Measurements from ENCODE around the gene SLC6A3.
"Not testable (repeated sequence)": the region's sequence is repeated elsewhere in the genome, so short reads cannot be mapped to it uniquely, and the experiment has no call there.

Gene SLC6A3

DNA sequence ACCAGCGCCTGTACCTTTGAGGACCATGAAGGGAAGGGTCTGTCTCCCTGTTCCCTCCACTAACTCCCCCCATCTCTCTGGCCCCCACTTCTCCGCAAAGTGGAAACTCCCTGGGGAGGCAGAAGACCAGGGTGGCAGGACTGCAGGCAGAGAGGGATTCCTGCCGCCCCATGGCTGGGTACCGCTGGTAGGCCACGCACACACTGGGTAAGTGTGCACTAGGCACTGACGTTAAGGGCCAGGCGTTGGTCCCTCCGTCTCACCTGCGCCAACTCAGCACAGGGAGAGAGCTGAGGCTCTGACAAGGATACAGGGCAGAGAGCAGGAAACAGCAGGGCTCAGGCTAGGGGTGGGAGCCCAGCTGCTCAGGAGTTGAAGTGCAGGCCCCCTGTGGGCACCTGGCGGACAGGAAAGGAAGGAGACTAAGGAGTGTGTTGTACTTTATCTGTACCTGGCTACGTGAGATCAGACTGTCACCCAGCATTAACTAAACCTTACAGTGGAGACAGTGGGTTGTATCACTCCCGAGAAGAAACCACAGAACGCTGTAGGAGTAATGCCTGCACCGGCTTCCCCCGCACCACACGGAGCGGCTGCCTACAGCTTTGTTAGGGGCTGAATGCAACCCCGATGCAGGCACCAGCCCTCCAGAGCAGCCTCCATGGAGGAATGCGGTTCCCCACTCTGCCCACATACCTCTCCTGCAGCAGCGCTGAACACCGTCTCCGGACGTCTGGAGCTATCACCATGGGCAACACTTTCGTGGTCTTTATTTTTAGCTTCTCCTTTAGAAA, 66.2 kb downstream of the SLC6A3 start:
- no peak for DNase-seq (ENCODE audit: low read depth, low spot score)

DNA sequence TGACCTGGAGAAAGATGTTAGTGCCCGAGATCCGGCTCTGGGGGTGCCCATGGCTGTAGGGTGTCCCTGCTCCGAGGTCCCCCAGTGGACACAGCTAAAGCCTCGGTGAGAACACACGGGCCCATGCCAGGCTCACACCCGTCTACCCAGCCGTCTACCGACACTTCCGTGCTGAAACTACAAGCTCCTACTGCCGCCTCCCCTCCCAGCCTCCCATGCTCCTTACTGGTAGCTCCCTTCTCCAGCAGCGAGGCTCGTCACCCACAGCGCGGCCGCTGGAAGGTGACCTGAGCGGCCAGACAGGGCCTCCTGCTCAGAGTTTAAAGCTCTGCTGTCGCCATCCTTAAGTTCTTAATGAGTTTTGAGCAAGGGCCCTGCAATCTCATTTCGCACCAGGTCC, 67.1 kb downstream of the SLC6A3 start:
- DNase-seq (ENCODE audit: low read depth, low spot score) = no peak
- H3K27ac ChIP-seq = no peak overlapping the region

More for the DNA sequence above, 66.2 kb downstream of the SLC6A3 start:
- no peak overlapping the region for H3K27ac ChIP-seq

DNA sequence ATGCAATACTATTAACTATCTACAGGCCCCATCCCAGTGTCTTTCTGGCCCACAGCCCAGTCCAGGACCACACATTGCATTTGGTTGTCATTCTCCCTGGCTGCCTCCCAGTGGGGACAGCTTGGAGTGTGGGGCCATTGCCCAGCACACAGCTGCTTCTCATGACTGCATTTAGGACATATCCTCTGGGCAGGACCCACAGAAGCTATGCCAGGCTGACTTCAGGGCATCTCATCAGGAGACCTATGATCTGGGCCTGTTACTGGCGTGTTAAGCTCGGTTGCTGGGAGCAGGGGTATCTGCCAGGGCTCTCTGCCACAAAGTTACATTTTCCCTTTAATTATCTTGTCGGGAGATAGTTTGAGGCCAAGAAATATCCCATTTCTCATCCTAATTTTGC, 68.3 kb downstream of the SLC6A3 start:
- H3K27ac ChIP-seq = no peak overlapping the region
- DNase-seq (ENCODE audit: low read depth, low spot score) = no peak

DNA sequence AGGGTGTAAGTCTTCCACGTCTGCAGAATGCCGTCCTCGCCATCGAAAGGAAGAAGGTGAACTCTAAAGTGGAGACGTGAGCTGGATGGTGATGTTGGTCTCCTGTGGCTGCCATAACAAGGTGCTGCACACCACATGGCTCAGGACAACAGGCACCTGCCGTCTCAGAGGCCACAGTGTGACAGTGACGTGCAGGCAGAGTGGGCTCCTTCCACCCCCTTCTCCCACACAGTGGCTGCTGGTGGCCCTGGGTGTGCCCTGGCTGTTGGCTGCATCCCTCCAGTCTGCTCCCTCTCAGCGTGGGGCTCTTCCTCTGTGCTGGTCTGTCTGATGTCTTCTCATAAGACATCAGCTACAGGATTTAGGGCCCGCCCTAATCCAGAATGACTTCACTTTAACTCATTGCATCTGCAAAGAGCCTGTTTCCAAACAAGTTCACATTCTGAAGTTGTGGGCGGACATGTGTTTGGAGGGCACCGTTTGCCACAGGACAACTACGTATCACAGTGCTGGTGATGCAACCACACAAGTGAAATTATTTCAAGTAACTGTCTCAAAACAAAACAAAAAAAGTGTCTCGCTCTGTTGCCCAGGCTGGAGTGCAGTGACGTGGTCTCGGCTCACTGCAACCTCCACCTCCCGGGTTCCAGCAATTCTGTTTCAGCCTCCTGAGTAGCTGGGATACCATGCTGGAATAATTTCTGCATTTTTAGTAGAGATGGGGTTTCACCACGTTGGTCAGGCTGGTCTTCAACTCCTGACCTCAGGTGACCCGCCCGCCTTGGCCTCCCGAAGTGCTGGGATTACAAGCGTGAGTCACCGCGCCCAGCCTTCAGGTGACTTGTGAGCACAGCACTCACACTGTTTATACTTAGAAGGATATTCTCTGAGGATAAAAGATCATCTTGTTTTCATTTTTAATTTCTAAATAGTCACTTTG, 69.1 kb downstream of the SLC6A3 start:
- no peak overlapping the region for H3K27ac ChIP-seq
- DNase-seq (ENCODE audit: low read depth, low spot score) = no peak

DNA sequence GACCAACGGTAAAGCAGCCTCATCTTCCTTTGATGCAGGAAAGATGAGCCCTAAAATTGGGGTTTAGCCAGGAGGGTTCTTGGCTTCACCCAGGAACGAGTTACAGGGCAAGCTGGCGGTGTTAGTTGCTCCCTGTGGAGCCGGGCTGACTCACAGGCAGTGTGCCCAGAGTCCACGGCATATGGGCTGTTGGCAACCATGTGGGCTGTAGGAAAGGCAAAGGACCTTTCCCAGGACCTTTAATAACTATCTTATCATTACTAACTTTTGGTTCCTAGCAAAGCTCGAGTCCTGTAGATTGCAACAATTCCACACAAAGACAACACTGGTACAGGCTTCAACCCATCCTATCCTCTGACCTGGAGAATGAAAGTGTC, 70.6 kb downstream of the SLC6A3 start:
- DNase-seq (ENCODE audit: low read depth, low spot score) = no peak
- no peak overlapping the region for H3K27ac ChIP-seq

DNA sequence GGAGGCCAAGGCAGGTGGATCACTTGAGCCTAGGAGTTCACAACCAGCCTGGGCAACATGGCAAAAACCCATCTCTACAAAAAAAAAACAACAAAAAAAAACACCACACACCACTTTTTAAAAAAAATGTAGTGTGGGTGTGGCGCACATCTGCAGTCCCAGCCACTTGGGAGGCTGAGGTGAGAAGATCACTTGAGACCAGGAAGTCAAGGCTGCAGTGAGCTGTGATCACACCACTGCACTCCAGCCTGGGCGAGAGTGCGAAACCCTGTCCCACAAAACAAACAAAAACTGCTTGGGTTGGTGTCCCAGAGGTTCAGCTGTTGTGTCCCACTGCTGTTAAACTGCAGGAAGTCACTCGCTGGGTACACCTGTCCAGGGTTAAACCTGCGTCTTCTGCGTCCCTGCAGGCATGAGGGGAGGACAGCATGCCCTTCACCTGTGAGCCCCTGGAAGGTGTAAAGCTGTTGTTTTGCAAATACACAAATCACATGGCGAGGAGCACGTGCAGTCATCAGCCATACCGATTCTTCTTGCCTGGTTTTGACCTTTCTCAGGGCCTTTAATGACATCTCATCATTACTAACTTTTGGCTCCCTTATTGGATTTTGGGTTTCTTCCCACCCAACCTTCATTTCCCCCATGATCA, 71.1 kb downstream of the SLC6A3 start:
- H3K27ac ChIP-seq = no peak overlapping the region
- DNase-seq (ENCODE audit: low read depth, low spot score) = no peak

DNA sequence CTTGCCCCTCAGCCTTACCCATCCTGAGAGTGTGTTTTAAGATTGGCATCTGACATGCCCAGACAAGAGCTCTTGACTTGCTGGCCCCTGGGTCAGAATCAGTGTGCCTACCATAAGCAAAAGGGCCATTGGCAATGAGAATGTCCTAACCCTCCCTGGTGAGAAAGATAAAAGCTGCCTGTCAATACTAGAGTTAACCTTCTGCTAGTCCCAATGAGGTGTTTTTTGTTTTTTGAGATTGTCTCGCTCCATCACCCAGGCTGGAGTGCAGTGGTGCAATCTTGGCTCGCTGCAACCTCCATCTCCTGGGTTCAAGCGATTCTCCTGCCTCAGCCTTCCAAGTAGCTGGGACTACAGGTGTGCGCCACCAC, 73.3 kb downstream of the SLC6A3 start:
- H3K27ac ChIP-seq; DNase-seq (ENCODE audit: low read depth, low spot score): not testable (repeated sequence)

DNA sequence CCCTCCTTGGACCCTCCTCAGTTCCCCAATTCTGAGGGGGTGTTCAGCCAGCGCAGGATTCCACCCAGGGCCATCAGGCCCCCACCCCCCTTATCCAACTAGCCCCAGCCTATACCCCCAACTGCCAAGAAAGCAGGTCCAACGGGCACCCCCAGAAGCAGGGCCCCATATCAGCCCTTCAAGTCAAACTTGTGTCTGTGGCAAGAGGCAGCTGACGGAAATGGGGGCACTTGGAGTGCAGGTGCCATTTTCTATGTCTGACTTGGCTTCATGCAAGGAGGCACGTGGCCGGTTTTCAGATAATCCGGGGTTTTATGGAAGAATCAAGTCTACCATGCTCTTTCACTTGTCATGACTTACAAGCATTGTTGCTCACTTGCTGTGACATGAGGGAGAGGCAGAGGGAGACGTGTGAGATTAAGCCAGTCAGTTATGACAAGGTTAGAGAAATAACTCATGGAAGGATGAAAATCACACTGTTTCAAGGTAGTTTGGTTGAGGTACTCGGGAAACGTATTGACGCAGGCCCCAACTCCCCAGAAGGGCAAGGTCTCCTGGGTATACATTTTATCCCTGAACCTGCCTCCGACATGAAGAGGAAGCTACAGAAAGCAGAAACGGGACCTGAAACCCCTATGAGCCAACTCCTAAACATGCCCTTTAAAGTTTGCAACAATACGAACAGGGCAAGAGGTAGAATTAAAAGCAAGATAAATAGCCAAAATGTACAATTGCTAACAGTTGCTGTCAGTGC, 73.8 kb downstream of the SLC6A3 start:
- H3K27ac ChIP-seq = no peak overlapping the region
- no peak for DNase-seq (ENCODE audit: low read depth, low spot score)

DNA sequence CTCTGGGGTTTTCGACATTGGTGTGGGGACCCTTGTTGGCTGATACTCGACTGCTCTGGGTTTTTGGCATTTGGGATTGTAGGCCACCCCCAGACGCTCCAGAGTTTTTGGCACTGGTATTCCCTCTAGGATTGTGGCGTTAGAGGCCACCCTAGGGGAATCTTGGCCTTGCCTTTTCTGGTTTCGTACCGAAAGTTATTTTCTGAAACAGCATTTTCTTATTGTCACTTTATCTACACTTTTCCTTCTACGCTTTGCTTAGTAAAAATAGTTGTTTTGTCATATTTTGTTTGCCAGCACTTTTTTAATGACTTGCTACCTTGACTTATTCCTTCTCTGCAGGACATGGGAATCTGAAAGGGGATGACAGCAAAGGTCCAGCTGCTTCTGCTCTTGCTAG, 75.2 kb downstream of the SLC6A3 start:
- H3K27ac ChIP-seq = no peak overlapping the region
- DNase-seq (ENCODE audit: low read depth, low spot score) = no peak

DNA sequence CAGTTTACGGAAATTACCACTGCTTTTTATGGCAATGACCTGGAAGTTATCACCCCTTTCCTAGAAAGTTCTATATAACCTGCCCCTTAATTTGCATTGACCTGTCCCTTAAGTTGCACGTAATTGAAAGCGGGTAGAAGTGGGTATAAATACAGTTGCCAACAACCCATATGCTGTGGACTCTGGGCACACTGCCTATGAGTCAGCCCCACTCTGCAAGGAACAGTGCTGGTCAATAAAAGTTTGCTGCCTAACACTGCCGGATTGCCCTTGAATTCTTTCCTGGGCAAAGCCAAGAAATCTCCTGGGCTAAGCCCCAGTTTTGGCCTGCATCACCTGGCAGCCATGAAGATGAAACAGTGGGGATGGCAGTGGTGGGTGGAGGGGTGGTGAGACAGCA, 76.5 kb downstream of the SLC6A3 start:
- H3K27ac ChIP-seq = no peak overlapping the region
- no peak for DNase-seq (ENCODE audit: low read depth, low spot score)

DNA sequence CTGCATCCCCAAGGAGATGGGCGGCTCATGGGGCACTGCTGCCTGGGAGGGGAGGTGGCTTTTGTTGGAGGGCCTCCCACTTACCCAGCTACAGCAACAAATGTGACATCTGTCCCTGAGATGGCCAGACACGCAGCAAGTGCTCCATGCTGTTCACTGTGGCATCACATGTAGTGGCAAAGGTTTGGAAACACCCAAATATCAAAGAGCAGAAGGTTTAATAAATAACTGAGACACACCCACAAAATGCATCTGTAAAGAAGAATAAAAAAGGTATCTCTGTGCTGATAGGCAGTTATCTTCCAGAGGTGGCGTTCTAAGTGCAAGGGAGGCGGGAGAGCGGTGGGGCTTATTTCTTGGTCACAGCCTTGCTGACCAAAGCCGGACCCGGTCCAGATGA, 77.0 kb downstream of the SLC6A3 start:
- no peak overlapping the region for H3K27ac ChIP-seq
- DNase-seq (ENCODE audit: low read depth, low spot score) = no peak

DNA sequence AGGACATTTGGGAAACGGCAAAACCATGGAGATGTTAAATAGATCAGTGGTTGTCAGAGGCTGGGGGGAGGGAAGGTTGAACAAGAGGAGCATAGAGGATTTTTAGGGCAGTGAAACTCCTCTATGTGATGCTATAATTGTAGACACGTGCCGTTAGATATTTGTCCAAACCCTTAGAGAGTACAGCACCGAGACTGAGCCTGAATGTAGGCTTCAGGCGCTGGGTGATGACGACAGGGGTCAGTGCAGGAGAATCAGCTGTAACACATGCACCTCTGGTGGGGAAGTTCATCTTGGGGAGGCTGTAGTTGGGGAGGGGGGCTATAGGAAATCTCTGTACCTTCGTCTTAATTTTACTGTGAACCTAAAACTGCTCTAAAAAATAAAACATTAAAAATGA, 78.1 kb downstream of the SLC6A3 start:
- no peak for DNase-seq (ENCODE audit: low read depth, low spot score)
- H3K27ac ChIP-seq = no peak overlapping the region

DNA sequence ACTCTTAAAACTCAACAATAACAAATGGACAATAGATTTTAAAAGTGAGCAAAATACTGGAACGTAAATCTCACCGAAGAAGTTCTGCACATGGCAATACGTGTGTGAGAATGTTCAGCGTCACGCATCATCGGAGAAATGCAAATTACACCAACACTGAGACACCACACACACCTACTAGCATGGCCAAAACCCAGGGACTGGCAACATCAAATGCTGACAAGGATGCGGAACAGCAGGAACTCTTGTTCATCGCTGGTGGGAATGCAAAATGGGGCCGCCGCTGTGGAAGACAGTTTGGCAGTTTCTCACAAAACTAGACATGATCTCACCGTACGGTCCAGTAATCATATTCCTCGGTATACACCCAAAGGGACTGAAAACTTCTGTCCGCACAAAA, 78.7 kb downstream of the SLC6A3 start:
- H3K27ac ChIP-seq = no peak overlapping the region
- DNase-seq (ENCODE audit: low read depth, low spot score) = no peak

DNA sequence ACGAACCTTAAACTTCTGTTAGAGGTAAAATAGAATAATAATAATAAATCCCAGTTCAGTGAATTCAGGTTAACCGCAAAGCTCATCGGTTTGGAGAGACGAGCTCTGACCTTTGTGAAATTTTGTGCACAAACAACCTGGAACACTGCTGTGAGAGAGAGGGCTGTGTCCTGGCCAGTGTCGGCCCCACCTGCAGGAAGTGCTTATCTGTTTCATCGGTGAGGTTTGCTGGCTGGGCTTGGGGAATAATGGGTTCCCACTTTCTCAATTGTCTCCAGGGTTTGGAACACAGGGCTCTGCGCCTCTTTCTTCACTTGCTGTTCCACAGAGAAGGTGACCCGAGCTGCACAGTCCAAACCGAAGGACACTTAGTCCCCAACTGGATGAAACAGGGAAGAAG, 81.0 kb downstream of the SLC6A3 start:
- DNase-seq (ENCODE audit: low read depth, low spot score) = no peak

DNA sequence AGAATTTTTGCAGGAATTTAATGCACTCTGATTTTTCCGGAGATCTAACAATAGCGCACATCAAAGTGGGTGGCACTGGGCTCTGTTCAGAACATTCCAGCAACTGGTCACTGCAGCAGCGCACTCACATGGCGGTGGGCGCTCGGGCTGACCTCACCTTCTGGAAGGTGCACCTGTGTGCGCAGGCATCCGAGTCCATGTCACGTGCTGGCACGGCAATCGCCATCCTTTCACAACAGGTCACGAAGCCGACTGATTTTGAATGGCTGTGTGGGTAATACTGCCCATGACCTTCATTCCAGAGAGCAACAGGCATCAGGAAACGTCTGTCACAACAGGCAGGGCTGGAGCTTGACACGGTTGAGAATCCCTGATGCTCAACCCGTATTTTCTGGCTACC, 81.7 kb downstream of the SLC6A3 start:
- no peak for DNase-seq (ENCODE audit: low read depth, low spot score)
- no peak overlapping the region for H3K27ac ChIP-seq

More for the DNA sequence above, 81.0 kb downstream of the SLC6A3 start:
- no peak overlapping the region for H3K27ac ChIP-seq

DNA sequence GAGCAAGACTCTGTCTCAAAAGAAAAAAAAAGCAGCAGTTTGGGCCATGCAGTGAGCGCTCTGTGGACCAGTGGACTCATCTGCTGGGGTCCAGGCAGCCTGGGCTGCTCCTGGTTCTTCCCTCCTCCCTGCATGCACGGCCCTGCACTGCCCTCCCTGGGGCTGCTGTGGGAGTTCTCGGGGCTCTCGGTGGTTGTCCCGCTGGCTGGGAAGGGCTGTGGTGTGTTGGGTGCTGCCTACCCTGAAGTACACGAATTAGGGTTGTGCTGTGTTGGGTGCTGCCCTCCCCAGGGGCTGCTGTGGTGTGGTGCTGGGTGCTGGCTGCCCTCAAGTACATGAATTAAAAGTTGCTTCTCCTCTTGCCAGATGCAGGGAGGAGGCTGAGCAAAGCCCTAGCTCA, 82.1 kb downstream of the SLC6A3 start:
- no peak for DNase-seq (ENCODE audit: low read depth, low spot score)
- no peak overlapping the region for H3K27ac ChIP-seq

DNA sequence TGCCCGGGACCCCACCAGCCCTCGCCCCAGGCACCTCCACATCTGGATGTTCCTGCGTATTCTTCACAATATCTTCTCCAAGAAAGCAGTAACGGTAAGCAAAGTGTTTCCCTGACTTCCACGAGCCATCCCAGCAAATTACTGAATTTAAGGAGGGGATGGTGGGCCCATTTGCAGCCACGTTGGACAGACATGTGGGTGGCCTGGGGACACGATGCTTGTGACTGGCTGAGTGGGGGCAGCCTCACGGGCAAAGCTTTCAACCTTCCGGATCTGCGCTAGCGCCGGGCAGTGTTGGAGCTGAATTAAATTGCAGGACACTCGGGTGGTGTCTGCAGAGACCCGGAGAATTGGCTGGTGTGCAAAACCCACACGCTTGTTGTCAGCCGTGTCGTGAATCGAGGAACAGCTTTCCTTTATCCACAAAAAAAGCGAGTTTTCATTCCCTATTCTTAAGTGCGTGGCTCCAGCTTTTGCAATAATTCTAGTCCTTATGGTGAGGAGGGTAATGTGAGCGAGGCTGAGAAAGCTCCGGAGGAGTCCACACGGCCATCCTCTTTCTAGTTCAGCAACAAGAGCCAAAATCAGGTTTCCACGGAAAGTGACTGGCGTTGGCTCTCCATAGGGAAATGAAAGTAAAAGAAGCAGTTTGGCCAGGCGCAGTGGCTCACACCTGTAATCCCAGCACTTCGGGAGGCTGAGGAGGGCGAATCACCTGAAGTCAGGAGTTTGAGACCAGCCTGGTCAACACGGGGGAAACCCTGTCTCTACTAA, 82.8 kb downstream of the SLC6A3 start:
- no peak for DNase-seq (ENCODE audit: low read depth, low spot score)
- H3K27ac ChIP-seq = no peak overlapping the region

DNA sequence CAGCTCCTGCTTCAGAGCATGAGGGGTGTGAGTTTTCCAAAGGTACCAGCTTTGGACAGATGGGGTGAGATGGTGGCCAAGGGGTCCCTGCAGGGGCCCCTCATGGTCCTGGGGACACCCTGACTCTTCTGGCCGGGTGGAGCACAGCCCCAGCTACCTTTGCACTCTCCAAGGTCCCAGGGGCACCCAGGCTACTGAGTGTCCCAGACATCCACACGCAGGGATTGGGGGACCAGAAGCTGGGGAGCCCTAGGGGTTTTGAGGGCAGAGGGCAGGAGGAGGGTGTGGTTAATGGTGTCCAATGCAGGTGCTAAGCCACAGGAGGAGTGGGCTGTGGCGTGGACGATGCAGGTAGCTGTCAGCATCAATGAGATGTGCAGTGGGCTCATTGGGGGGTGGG, 84.4 kb downstream of the SLC6A3 start:
- H3K27ac ChIP-seq = no peak overlapping the region
- DNase-seq (ENCODE audit: low read depth, low spot score) = no peak

DNA sequence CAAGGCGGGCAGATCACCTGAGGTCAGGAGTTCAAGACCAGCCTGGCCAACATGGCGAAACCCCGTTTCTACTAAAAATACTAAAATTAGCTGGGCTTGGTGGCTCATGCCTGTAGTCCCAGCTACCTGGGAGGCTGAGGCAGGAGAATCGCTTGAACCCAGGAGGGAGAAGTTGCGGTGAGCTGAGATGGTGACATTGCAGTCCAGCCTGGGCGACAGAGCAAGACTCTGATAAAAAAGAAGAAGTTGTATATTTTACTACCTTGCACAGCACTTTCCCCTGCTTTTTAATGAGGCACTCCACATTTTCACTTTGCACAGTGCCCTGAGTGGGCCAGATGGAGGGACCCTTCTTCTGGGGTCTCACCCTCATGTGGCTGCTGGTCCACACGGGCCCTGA, 84.9 kb downstream of the SLC6A3 start:
- H3K27ac ChIP-seq; DNase-seq (ENCODE audit: low read depth, low spot score): not testable (repeated sequence)

DNA sequence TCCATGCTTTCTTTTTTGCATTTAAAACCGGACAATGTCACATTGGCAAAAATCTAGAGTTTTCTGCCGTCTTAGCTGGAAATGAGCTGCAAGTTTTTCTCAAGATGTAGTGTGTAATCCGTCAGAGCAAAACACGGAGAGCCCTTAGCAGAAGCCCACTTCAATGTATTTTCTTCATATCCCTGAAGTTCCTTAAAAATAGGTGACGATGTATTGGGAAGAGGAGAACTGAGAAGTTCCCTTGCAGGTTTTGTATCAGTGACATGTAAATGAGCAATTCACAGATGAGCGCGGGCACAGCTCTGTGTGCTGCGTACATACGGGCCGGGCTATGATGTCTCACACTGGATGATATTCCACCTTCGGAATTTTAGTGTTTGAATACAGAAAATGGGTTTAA, 85.5 kb downstream of the SLC6A3 start:
- DNase-seq (ENCODE audit: low read depth, low spot score) = no peak
- H3K27ac ChIP-seq = no peak overlapping the region

Measured in epithelial cell of prostate (primary cell).